HG03378 (cell line): ENCODE measurements around the gene PLEKHM2.

Source experiments
- ATAC-seq: cut with Tn5 transposase; IDR thresholded peaks from one replicate; pipeline ENCODE4 v1.9.1; 2021; ENCODE audit warnings: mild to moderate bottlenecking, moderate library complexity; ENCODE audit not compliant: unreplicated experiment

PLEKHM2 gene

GRCh38 chr1:15755646-15756040 is 71.5 kb downstream of the PLEKHM2 start:
- ATAC-seq, result no peak

GRCh38 chr1:15756143-15757015 is 72.3 kb downstream of the PLEKHM2 start:
- no peak for ATAC-seq

GRCh38 chr1:15757016-15757543 is 73.0 kb downstream of the PLEKHM2 start:
- ATAC-seq, result no peak

GRCh38 chr1:15757575-15758342 is 73.6 kb downstream of the PLEKHM2 start:
- no peak for ATAC-seq

- ATAC-seq, result no peak
These were observed 74.3 kb downstream of the PLEKHM2 start, which contains the start of gene FBLIM1 for GRCh38 chr1:15758343-15758931. Gene FBLIM1 (plus strand): TSS chr1:15758795. CDS start chr1:15764984, 6,189 bp downstream.

- no peak for ATAC-seq
These were observed 75.0 kb downstream of the PLEKHM2 start for GRCh38 chr1:15758953-15759661.

- ATAC-seq, result no peak
These were observed 76.5 kb downstream of the PLEKHM2 start for GRCh38 chr1:15760520-15761211.

GRCh38 chr1:15761366-15762128 is 77.4 kb downstream of the PLEKHM2 start:
- no peak for ATAC-seq

GRCh38 chr1:15762546-15762945 is 78.4 kb downstream of the PLEKHM2 start:
- no peak for ATAC-seq

GRCh38 chr1:15764269-15764764 is 80.2 kb downstream of the PLEKHM2 start:
- ATAC-seq, result no peak

GRCh38 chr1:15764890-15765289 is 80.8 kb downstream of the PLEKHM2 start:
- ATAC-seq, result no peak

GRCh38 chr1:15765495-15766194 is 81.5 kb downstream of the PLEKHM2 start:
- ATAC-seq, result no peak

- ATAC-seq, result no peak
These were observed 83.8 kb downstream of the PLEKHM2 start for GRCh38 chr1:15767941-15768340.

GRCh38 chr1:15768388-15768787 is 84.3 kb downstream of the PLEKHM2 start:
- no peak for ATAC-seq

GRCh38 chr1:15770313-15770962 is 86.3 kb downstream of the PLEKHM2 start:
- ATAC-seq, result no peak

- ATAC-seq, result no peak
These were observed 87.9 kb downstream of the PLEKHM2 start for GRCh38 chr1:15771836-15772515.

GRCh38 chr1:15775706-15776105 is 91.6 kb downstream of the PLEKHM2 start:
- ATAC-seq, result no peak
